GM18526 (cell line): Measurements from ENCODE around the gene RIMBP3C.

Experiments
- POLR2A ChIP-seq: IDR thresholded peaks from 3 replicates; pipeline ENCODE4 v1.6.1; 2011; ENCODE audit not compliant: insufficient read length; ENCODE audit errors: extremely low read depth

RIMBP3C gene

DNA sequence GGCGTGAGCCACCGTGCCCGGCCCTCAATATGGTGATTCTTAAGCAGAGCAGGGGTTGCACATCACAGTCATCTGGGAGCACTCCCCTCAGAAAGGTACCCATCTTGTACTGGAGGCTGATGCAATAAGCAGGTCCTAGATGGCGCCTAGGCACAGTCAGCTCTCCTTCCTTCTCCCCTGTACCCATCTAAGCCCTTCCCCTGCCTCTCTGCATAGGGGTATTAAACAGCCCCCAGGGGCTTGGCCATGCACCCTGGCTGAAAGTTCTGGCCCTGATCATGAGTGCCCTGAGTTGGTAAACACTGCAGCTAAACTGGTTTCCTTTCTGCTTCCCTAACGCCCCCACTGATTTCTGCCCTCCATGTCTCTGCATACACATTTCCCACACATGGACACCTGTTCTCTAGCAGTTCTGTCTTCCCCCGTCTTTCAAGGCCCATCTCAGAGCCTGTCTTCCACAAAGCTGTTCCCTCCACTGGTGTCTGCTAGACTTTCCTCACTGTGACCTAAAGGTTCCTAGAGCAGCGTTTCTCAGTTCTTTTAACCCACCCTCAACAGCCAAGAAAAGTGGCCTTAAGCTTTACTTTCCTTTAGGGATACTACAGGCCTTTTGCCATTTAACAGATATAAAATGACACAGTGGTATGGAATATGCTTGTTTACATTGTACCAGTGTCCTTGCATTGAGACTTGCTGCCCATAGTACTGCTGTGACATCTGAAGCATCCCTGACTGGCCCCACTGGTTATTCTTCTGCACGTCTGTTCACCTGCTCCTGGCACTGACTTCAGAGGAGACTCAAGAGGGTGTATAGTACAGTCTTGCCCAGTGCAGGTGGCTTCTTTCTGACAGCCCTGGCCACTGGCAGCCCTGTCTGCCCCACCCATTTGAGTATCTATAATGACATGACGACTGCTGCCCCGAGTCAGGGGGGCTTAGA is 31.8 kb upstream of the RIMBP3C start:
- no peak for TF ChIP-seq POLR2A

GRCh38 chr22:21579474-21579851 is 28.2 kb upstream of the RIMBP3C start:
- TF ChIP-seq POLR2A, result no peak

GRCh38 chr22:21573750-21574494 is 22.7 kb upstream of the RIMBP3C start:
- TF ChIP-seq POLR2A, result no peak

- TF ChIP-seq POLR2A, result no peak
Observed at GRCh38 chr22:21573293-21573734, 22.1 kb upstream of the RIMBP3C start.

- TF ChIP-seq POLR2A, result no peak
Observed at GRCh38 chr22:21571679-21572078, 20.4 kb upstream of the RIMBP3C start.

DNA sequence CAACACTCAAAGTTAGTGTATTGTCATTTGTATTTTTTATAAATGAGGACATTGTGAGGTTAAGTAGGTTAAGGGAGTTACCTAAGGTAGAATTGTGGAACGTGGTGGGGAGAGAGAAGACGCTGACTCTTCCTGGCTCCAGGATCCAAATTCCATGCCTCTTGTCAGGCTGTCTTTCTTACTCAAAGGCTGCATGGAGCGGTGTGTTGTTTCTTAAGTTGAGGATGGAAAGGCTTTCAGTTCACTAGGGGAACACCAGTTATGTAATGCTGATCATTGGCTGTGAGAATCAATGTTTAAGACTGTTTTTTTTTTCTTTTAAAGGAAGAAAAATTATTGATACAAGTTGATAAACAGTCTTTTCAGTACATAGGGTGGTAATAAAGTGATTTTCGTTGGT is 19.1 kb upstream of the RIMBP3C start:
- no peak for TF ChIP-seq POLR2A

- TF ChIP-seq POLR2A, result no peak
Observed at GRCh38 chr22:21569459-21570170, 18.4 kb upstream of the RIMBP3C start.

DNA sequence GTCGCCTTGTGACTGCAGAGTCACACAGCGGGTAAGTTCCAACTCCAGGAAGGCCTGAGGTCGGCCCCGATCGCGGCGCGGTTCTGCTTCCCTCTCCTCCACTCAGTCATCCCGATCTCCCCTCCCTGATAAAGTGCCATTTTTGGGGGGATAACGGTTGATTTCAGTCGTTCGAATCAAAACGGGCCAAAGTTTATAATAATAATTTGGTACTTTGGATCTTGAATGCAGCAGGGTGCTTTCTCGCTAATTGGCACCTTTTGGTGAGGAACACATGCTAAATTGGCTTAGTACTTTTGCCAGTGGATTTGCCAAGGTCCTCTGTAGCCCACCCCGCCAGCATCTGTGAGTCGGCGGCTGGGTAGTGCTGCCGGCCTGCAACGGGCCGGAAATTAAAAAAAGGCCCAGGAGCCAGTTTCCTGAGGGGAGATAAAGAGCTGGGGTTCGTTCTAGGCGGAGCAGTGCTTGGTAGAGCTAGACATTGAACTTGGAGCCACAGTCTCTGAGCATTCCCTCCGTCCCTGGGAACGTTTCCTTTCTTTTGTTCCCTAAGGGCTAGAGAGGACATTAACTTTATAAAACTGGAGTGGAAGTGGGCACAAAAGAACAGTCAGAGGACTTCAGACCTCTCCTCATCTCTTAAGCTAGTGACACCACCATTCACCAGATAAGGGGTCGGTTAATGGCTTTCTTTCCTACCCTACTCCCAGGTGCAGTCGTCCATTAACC is 17.2 kb upstream of the RIMBP3C start:
- TF ChIP-seq POLR2A, result no peak

GRCh38 chr22:21567456-21568346 is 16.4 kb upstream of the RIMBP3C start, which contains the start of gene UBE2L3:
Gene UBE2L3 (plus strand): TSS chr22:21567714. CDS start chr22:21567745, 31 bp downstream.
- peak; percentile 80 for TF ChIP-seq POLR2A

- TF ChIP-seq POLR2A, result no peak
Observed at GRCh38 chr22:21564411-21564810, 13.2 kb upstream of the RIMBP3C start.

GRCh38 chr22:21563912-21564311 is 12.7 kb upstream of the RIMBP3C start:
- no peak for TF ChIP-seq POLR2A
